GM12873 (cell line): ENCODE results near the gene HES7.

Experiments used
- CTCF ChIP-seq: IDR thresholded peaks from 2 replicates; pipeline ENCODE4 v1.5.1; 2012; ENCODE audit warnings: low read depth, mild to moderate bottlenecking, moderate library complexity, low read length, control low read depth; ENCODE audit not compliant: insufficient read depth; ENCODE audit errors: missing control alignments

Gene HES7

DNA sequence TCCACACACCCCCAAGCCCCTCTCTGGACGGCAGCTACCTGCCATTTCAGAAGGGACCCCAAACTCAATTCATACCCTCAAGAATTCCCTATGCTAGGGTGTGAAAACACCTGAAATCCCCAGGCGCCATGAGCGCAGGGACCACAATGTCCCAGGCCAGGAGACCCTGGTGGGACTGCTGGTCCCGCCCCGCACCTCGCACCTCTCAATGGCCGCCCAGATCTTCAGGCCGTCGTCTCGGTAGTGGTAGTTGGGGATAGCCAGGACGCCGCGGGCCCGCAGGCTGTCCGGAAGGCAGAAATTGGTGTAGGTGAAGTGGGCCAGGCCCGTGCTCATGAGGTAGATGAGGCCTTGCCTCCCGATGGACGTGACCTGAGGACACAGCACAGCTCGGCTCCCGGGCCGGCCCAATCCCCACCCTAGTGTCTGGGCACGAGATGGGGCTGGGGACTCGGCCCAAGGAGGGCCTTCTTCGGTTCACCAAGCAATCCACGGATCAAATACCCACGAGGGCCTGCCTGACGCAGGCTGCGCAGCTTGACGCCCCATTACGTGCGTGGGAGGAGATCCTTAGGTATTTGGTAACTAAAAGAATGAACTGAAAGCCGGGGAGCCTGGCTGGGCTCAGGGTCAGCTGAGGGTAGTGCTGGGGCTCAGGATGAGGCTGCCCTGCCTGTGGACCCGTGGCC, 14.8 kb downstream of the HES7 start:
- TF ChIP-seq CTCF = no peak

DNA sequence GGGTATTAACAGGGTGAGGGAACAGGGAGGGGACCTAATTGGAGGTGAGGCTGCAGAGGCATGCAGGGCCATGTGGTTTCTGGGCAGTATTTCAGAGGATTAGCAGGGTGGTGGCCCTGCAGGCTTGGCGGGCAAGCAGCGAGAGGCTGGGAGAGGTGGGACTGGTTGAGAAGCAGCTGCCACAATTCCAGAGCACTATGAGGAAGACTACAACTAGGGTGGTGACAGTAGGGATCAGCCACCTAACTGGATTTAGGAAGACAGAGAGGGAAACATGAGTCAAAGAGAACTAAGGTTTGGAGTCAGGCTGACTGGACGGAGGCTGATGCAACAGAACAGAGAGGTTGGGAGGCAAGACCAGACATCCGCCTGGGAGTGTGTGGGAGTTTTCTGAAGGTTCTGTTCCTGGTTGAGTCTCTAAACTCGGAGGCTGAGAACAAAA, 17.9 kb downstream of the HES7 start:
- TF ChIP-seq CTCF = no peak

GRCh38 chr17:8104911-8105310, 19.0 kb downstream of the HES7 start:
- TF ChIP-seq CTCF = no peak

- no peak for TF ChIP-seq CTCF
Observed at GRCh38 chr17:8103549-8103948, 20.4 kb downstream of the HES7 start.

- no peak for TF ChIP-seq CTCF
Observed at GRCh38 chr17:8101721-8102120, 22.2 kb downstream of the HES7 start.

DNA sequence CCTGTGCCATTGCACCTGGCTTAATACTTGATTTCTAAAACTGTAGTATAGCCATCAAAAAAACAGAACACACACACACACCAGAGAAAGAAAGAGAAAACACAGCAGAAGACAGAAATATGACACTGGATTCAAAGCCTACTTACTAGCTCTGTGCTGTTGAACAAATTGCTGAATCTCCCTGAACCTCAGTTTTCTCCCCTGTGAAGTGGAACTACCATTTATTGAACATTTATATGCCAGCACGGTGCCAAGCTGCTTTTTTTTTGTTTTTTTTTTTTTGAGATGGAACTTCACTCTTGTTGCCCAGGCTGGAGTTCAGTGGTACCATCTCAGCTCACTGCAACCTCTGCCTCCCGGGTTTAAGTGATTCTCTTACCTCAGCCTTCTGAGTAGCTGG, 23.1 kb downstream of the HES7 start:
- TF ChIP-seq CTCF = no peak

- no peak for TF ChIP-seq CTCF
Observed at GRCh38 chr17:8100111-8100510, 23.8 kb downstream of the HES7 start.
